GM18520 (cell line): ENCODE measurements around the gene RNF34.
A peak's percentile ranks its signal among the peaks of the same experiment; 100 is the strongest.
"Not testable (repeated sequence)": the region's sequence is repeated elsewhere in the genome, so short reads cannot be mapped to it uniquely, and the experiment has no call there.

Source experiments
- ATAC-seq: cut with Tn5 transposase; IDR thresholded peaks from one replicate; pipeline ENCODE4 v1.9.1; 2021; ENCODE audit not compliant: unreplicated experiment

The RNF34 gene

GRCh38 chr12:121399391-121400331 is at the start of gene RNF34:
TSS of gene RNF34 (plus strand) at chr12:121400118. CDS start at chr12:121400213, 95 bp downstream.
- peak; percentile 95 for ATAC-seq

GRCh38 chr12:121351820-121352681 is 47.9 kb upstream of the RNF34 start, which contains the start of gene ANAPC5:
TSS of gene ANAPC5 (minus strand) at chr12:121352411. CDS start at chr12:121352340, 71 bp downstream.
- ATAC-seq, result peak; percentile 98

GRCh38 chr12:121352682-121353018 is 47.3 kb upstream of the RNF34 start:
- no peak for ATAC-seq

GRCh38 chr12:121355818-121356217 is 44.1 kb upstream of the RNF34 start:
- ATAC-seq, result no peak

GRCh38 chr12:121356657-121357056 is 43.3 kb upstream of the RNF34 start:
- no peak for ATAC-seq

GRCh38 chr12:121357331-121357730 is 42.6 kb upstream of the RNF34 start:
- no peak for ATAC-seq

- ATAC-seq, result no peak
Observed at GRCh38 chr12:121358073-121358472, 41.8 kb upstream of the RNF34 start.

GRCh38 chr12:121364683-121365121 is 35.2 kb upstream of the RNF34 start:
- ATAC-seq, result no peak

- ATAC-seq, result no peak
Observed at GRCh38 chr12:121365416-121366062, 34.4 kb upstream of the RNF34 start.

- ATAC-seq, result no peak
Observed at GRCh38 chr12:121366063-121366459, 33.9 kb upstream of the RNF34 start.

GRCh38 chr12:121371404-121371803 is 28.5 kb upstream of the RNF34 start:
- ATAC-seq, result no peak

- ATAC-seq, result no peak
Observed at GRCh38 chr12:121373755-121374154, 26.2 kb upstream of the RNF34 start.

- ATAC-seq, result not testable (repeated sequence)
Observed at GRCh38 chr12:121374336-121374735, 25.6 kb upstream of the RNF34 start.

GRCh38 chr12:121374945-121375584 is 24.9 kb upstream of the RNF34 start:
- ATAC-seq, result not testable (repeated sequence)

- ATAC-seq, result no peak
Observed at GRCh38 chr12:121376754-121377697, 22.9 kb upstream of the RNF34 start.

- ATAC-seq, result no peak
Observed at GRCh38 chr12:121378736-121379135, 21.2 kb upstream of the RNF34 start.

- no peak for ATAC-seq
Observed at GRCh38 chr12:121379945-121380344, 20.0 kb upstream of the RNF34 start.

GRCh38 chr12:121383601-121384021 is 16.3 kb upstream of the RNF34 start:
- no peak for ATAC-seq

- ATAC-seq, result not testable (repeated sequence)
Observed at GRCh38 chr12:121384891-121385290, 15.0 kb upstream of the RNF34 start.
